HCT116 (cell line): ENCODE data around the gene PHACTR1.

Experiments used
- CEBPB ChIP-seq: IDR thresholded peaks from 2 replicates; pipeline ENCODE4 v1.6.1; 2012; ENCODE audit warnings: low read depth
- CTCF ChIP-seq, 3 experiments: fragments of 200-600 bp in 1 of 3; sonication (generic) in 1 of 3; IDR thresholded peaks in 2 of 3; conservative IDR thresholded peaks in 1 of 3; 2 replicates each; pipeline ENCODE4 v1.5.1; 2012 to 2017; ENCODE audit warnings: low read depth in 2 of 3, low read length in 2 of 3, antibody characterized with exemption in 1 of 3, borderline replicate concordance in 1 of 3, control low read depth in 1 of 3, mild to moderate bottlenecking in 1 of 3, mixed read lengths in 1 of 3, mixed run types in 1 of 3, moderate library complexity in 1 of 3; ENCODE audit not compliant: insufficient read depth in 1 of 3
- EZH2 ChIP-seq: fragments of 200-600 bp; sonication (generic); IDR thresholded peaks from 2 replicates; pipeline ENCODE4 v1.6.1; 2017; ENCODE audit warnings: antibody characterized with exemption, mixed run types
- EZH2phosphoT487 ChIP-seq: fragments of 200-600 bp; IDR thresholded peaks from 2 replicates; pipeline ENCODE4 v1.6.1; 2018; ENCODE audit warnings: antibody characterized with exemption, borderline replicate concordance
- POLR2A ChIP-seq: IDR thresholded peaks from 2 replicates; pipeline ENCODE4 v1.7.0; 2011; ENCODE audit warnings: borderline replicate concordance; ENCODE audit not compliant: insufficient read depth, insufficient read length; ENCODE audit errors: extremely low read depth
- POLR2AphosphoS5 ChIP-seq: IDR thresholded peaks from 2 replicates; pipeline ENCODE4 v1.6.1; 2011; ENCODE audit warnings: mild to moderate bottlenecking, low read depth, low read length, moderate library complexity
- REST ChIP-seq: IDR thresholded peaks from 2 replicates; pipeline ENCODE4 v1.6.1; 2012; ENCODE audit warnings: low read depth
- YY1 ChIP-seq: IDR thresholded peaks from 2 replicates; pipeline ENCODE4 v1.6.1; 2011; ENCODE audit warnings: low read length, low read depth, moderate library complexity, mild to moderate bottlenecking; ENCODE audit not compliant: insufficient replicate concordance; ENCODE audit errors: extremely low read depth

- TF ChIP-seq POLR2AphosphoS5 (no peak), CTCF (IDR thresholded peaks at IDR 0.05 in 2 of 3, conservative IDR thresholded peaks at IDR 0.05 in 1 of 3; ENCODE audit: borderline replicate concordance in 1 of 3, insufficient read depth in 1 of 3, low read depth in 2 of 3, low read length in 2 of 3) (no peak), CEBPB (no peak), EZH2 (no peak), POLR2A (no peak), YY1 (no peak), REST (no peak), EZH2phosphoT487 (0 out of 2 replicates have a peak, but pooled peaks have one; percentile 36)
Observed at GRCh38 chr6:12958052-12958706, 241.6 kb downstream of the PHACTR1 start.
